Neural crest cell (in vitro differentiated cells): ENCODE data around the gene MAPK14. TPM values are rescaled to one million over a fixed set of nuclear protein-coding genes. Genes with fewer than 3 reads are reported as not detected.
"Not testable (repeated sequence)": the region's sequence is repeated elsewhere in the genome, so short reads cannot be mapped to it uniquely, and the experiment has no call there.

Experiments
- DNase-seq: peaks from one replicate; pipeline ENCODE4 v3.0.0; 2021; ENCODE audit warnings: low read depth, mixed read lengths, low spot score
- H3K27ac Mint-ChIP-seq: one replicate; pipeline ENCODE4 v1.8.0; 2021; ENCODE audit warnings: mild to moderate bottlenecking, mixed read lengths; ENCODE audit not compliant: unreplicated experiment
- H3K27me3 Mint-ChIP-seq: 2 replicates; pipeline ENCODE4 v1.8.0; 2021; ENCODE audit warnings: low read depth, mild to moderate bottlenecking, mixed read lengths
- H3K36me3 Mint-ChIP-seq: 2 replicates; pipeline ENCODE4 v1.8.0; 2021; ENCODE audit warnings: low read depth, mild to moderate bottlenecking, mixed read lengths
- H3K4me1 Mint-ChIP-seq: 2 replicates; pipeline ENCODE4 v1.8.0; 2021; ENCODE audit warnings: mixed read lengths
- H3K4me3 Mint-ChIP-seq: one replicate; pipeline ENCODE4 v1.8.0; 2021; ENCODE audit warnings: mild to moderate bottlenecking, mixed read lengths
- H3K9me3 Mint-ChIP-seq: 2 replicates; pipeline ENCODE4 v1.8.0; 2021; ENCODE audit warnings: mixed read lengths
- CTCF ChIP-seq: fragments of 200-600 bp; sonication (generic); conservative IDR thresholded peaks from 2 replicates; pipeline ENCODE4 v1.5.0; 2021; ENCODE audit warnings: antibody characterized with exemption, mild to moderate bottlenecking
- total RNA-seq: library from RNA; stranded (reverse); gene quantifications from 2 replicates; pipeline ENCODE4 v1.2.1, GENCODE V29; 2021

The MAPK14 gene
- total RNA-seq, 1 donor from 2014 or later: 31.6 TPM

- no peak for DNase-seq
- peak overlapping the region; percentile 92 for H3K4me3 Mint-ChIP-seq
- no peak for TF ChIP-seq CTCF
- H3K27ac Mint-ChIP-seq: no peak overlapping the region
- peaks cover 4% of the 10 kb centered on the region for H3K9me3 Mint-ChIP-seq
- H3K36me3 Mint-ChIP-seq: peaks cover 3% of the 10 kb centered on the region
- H3K4me1 Mint-ChIP-seq: peaks cover 32% of the 10 kb centered on the region
- peaks cover 22% of the 10 kb centered on the region for H3K27me3 Mint-ChIP-seq
These were observed 1.9 kb downstream of the MAPK14 start for GRCh38 chr6:36029464-36029863.

GRCh38 chr6:36032261-36032660, 4.7 kb downstream of the MAPK14 start:
- peaks cover 3% of the 10 kb centered on the region for H3K36me3 Mint-ChIP-seq
- H3K9me3 Mint-ChIP-seq: peaks cover 3% of the 10 kb centered on the region
- H3K27ac Mint-ChIP-seq: no peak overlapping the region
- H3K27me3 Mint-ChIP-seq: peaks cover 4% of the 10 kb centered on the region
- H3K4me1 Mint-ChIP-seq: peaks cover 25% of the 10 kb centered on the region
- DNase-seq: no peak
- TF ChIP-seq CTCF: no peak
- peak overlapping the region; percentile 35 for H3K4me3 Mint-ChIP-seq

GRCh38 chr6:36033144-36033543, 5.5 kb downstream of the MAPK14 start:
- not testable (repeated sequence) for DNase-seq, H3K9me3 Mint-ChIP-seq, H3K27me3 Mint-ChIP-seq, H3K27ac Mint-ChIP-seq, H3K36me3 Mint-ChIP-seq, H3K4me3 Mint-ChIP-seq
- H3K4me1 Mint-ChIP-seq: peaks cover 26% of the 10 kb centered on the region

GRCh38 chr6:36033935-36034334, 6.3 kb downstream of the MAPK14 start:
- no peak for DNase-seq
- no peak overlapping the region for H3K27ac Mint-ChIP-seq
- TF ChIP-seq CTCF: no peak
- H3K9me3 Mint-ChIP-seq: no peaks in the 10 kb centered on the region
- H3K4me1 Mint-ChIP-seq: peaks cover 27% of the 10 kb centered on the region
- no peaks in the 10 kb centered on the region for H3K27me3 Mint-ChIP-seq
- no peak overlapping the region for H3K4me3 Mint-ChIP-seq
- peaks cover 3% of the 10 kb centered on the region for H3K36me3 Mint-ChIP-seq

GRCh38 chr6:36034441-36034840, 6.8 kb downstream of the MAPK14 start:
- Mint-ChIP-seq H3K27me3 (no peaks in the 10 kb centered on the region), H3K9me3 (no peaks in the 10 kb centered on the region), H3K4me1 (peaks cover 22% of the 10 kb centered on the region), H3K27ac (no peak overlapping the region), H3K36me3 (peaks cover 3% of the 10 kb centered on the region), H3K4me3 (no peak overlapping the region)
- no peak for TF ChIP-seq CTCF
- DNase-seq: no peak

GRCh38 chr6:36035225-36035624, 7.6 kb downstream of the MAPK14 start:
- Mint-ChIP-seq H3K9me3 (no peaks in the 10 kb centered on the region), H3K27me3 (no peaks in the 10 kb centered on the region), H3K4me1 (peaks cover 19% of the 10 kb centered on the region), H3K27ac (no peak overlapping the region), H3K36me3 (peaks cover 3% of the 10 kb centered on the region), H3K4me3 (no peak overlapping the region)
- DNase-seq: no peak
- no peak for TF ChIP-seq CTCF
